Colonic mucosa (tissue), 4 donors: ENCODE results near the gene PDZD2. TPM values are rescaled to one million over a fixed set of nuclear protein-coding genes. Genes with fewer than 3 reads are reported as not detected.

Experiments
- DNase-seq: peaks from one replicate; pipeline ENCODE4 v3.0.0-alpha.2; 2020
- H3K27ac ChIP-seq: fragments of 200-600 bp; one replicate; pipeline ENCODE4 v1.8.0; 2021
- H3K27me3 ChIP-seq: fragments of 200-600 bp; one replicate; pipeline ENCODE4 v1.8.0; 2021
- H3K36me3 ChIP-seq: fragments of 200-600 bp; one replicate; pipeline ENCODE4 v1.8.0; 2021
- H3K4me1 ChIP-seq: fragments of 200-600 bp; one replicate; pipeline ENCODE4 v1.8.0; 2021; ENCODE audit warnings: mild to moderate bottlenecking
- H3K4me3 ChIP-seq: fragments of 200-600 bp; one replicate; pipeline ENCODE4 v1.8.0; 2021
- H3K9ac ChIP-seq, 2 donors: one replicate each; pipeline ENCODE4 v1.7.0; 2013; ENCODE audit warnings: control low read depth in 2 of 2, low read depth in 2 of 2, low read length in 2 of 2
- H3K9me3 ChIP-seq: fragments of 200-600 bp; one replicate; pipeline ENCODE4 v1.8.0; 2021
- intact Hi-C: fragments of 100-400 bp; cut with DNase I; formaldehyde crosslinking; loops from one replicate; pipeline ENCODE4 v1.14.1; 2022
- total RNA-seq, 2 donors: library from RNA; stranded (reverse); fragmentation: NEBNext Ultra II Directional in 1 of 2; extraction: Animal tissue kit (Norgen Biotek cat#: 25700) in 1 of 2; gene quantifications; one replicate each; pipeline ENCODE4 v1.2.1, GENCODE V29; 2021
- TF ChIP-seq, protein P1 (sequence below): fragments of 200-600 bp; IDR thresholded peaks from one replicate; pipeline ENCODE4 v1.8.0; 2022; ENCODE audit warnings: antibody characterized with exemption, mild to moderate bottlenecking
- donor health status: healthy.
- donor health status: DM: no; HTN: no; CAD: no.
- donor health status: DM: no; HTN: no; CAD: no.

PDZD2 gene
- total RNA-seq, 2 donors from 2014 or later: 1.8 to 2.3 TPM

DNA sequence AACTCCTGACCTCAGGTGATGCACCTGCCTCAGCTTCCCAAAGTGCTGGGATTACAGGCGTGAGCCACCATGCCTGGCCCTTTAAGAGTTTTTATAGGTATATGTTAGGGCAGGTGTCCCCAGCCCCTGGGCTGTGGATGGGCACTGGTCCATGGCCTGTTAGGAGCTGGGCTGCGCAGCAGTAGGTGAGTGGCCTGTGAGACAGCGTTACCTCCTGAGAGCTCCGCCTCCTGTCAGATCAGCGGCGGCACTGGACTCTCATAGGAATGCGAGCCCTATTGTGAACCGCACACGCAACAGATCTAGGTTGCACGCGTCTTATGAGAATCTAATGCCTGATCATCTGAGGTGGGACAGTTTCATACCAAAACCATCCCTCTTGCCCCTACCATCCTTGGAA is 361.8 kb downstream of the PDZD2 start:
- no peak for DNase-seq
- Histone ChIP-seq H3K4me1 (no peaks in the 10 kb centered on the region), H3K27ac (no peak overlapping the region), H3K9ac (no peak overlapping the region), H3K36me3 (no peaks in the 10 kb centered on the region), H3K27me3 (no peaks in the 10 kb centered on the region), H3K4me3 (no peak overlapping the region), H3K9me3 (no peaks in the 10 kb centered on the region)
- TF ChIP-seq, protein P1, sequence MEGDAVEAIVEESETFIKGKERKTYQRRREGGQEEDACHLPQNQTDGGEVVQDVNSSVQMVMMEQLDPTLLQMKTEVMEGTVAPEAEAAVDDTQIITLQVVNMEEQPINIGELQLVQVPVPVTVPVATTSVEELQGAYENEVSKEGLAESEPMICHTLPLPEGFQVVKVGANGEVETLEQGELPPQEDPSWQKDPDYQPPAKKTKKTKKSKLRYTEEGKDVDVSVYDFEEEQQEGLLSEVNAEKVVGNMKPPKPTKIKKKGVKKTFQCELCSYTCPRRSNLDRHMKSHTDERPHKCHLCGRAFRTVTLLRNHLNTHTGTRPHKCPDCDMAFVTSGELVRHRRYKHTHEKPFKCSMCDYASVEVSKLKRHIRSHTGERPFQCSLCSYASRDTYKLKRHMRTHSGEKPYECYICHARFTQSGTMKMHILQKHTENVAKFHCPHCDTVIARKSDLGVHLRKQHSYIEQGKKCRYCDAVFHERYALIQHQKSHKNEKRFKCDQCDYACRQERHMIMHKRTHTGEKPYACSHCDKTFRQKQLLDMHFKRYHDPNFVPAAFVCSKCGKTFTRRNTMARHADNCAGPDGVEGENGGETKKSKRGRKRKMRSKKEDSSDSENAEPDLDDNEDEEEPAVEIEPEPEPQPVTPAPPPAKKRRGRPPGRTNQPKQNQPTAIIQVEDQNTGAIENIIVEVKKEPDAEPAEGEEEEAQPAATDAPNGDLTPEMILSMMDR: no peak
- intact Hi-C loops: no loop called here

DNA sequence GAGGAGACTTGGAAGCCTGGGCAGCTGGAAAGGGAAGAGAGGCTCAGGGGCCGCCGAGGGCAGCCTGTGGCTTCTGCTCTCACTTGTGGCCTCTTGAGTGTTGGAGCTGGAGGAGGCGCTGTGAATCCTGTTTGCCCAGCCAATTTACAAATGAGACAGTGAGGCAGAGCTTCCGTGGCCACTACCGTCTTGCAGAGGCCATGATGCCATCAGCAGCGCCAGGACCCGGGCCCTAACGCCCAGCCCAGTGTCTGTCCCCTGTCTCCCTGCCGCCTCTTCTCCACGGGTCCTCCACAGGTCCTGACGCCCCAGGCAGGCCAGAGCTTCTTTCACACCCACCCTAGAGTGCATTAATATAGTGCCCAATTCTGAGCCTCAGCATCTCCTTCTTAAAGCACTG is 362.4 kb downstream of the PDZD2 start:
- Histone ChIP-seq H3K4me3 (no peak overlapping the region), H3K9ac (no peak overlapping the region), H3K36me3 (no peaks in the 10 kb centered on the region), H3K27ac (no peak overlapping the region), H3K4me1 (no peaks in the 10 kb centered on the region), H3K27me3 (no peaks in the 10 kb centered on the region), H3K9me3 (no peaks in the 10 kb centered on the region)
- intact Hi-C loops: no loop called here
- TF ChIP-seq, protein P1: no peak
- no peak for DNase-seq

DNA sequence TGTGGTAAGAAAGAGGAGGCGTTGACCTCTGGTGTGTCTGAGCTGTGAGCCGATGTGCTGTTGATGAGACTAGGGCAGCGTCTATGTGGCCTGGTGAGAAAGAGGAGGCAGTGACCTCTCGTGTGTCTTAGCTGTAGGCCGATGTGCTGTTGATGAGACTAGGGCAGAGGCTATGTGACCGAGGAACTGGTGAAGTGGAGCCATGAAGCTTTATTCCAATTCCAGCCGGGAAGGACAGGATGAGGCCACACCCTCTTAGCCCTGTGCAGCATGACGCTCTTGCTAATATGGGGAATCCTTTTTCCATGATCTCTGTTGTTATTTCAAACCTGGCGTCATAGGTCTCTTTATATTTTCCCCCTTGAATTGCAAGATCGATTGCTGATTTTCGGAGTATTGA is 362.8 kb downstream of the PDZD2 start:
- intact Hi-C loops: no loop called here
- Histone ChIP-seq H3K36me3 (no peaks in the 10 kb centered on the region), H3K9me3 (no peaks in the 10 kb centered on the region), H3K4me1 (no peaks in the 10 kb centered on the region), H3K9ac (no peak overlapping the region), H3K27ac (no peak overlapping the region), H3K27me3 (no peaks in the 10 kb centered on the region), H3K4me3 (no peak overlapping the region)
- TF ChIP-seq, protein P1: no peak
- no peak for DNase-seq

DNA sequence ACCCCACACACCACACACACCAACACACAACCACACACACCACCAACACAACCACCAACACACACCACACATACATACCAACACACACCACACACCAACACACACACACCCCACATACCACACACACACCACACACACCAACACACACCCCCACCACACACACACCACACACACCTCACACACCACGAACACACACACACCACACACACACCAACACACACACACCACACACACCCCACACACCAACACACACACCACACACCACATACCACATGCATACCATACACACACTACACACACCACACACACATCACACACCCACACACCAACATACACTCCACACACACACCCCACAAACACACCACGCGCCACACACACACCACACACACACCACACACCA is 363.8 kb downstream of the PDZD2 start:
- no peaks in the 10 kb centered on the region for H3K36me3 ChIP-seq
- H3K4me1 ChIP-seq: no peaks in the 10 kb centered on the region
- no peak for DNase-seq
- TF ChIP-seq, protein P1: no peak
- no peak overlapping the region for H3K4me3 ChIP-seq
- no peak overlapping the region for H3K9ac ChIP-seq
- intact Hi-C loops: no loop called here
- no peaks in the 10 kb centered on the region for H3K9me3 ChIP-seq
- H3K27ac ChIP-seq: no peak overlapping the region
- no peaks in the 10 kb centered on the region for H3K27me3 ChIP-seq

DNA sequence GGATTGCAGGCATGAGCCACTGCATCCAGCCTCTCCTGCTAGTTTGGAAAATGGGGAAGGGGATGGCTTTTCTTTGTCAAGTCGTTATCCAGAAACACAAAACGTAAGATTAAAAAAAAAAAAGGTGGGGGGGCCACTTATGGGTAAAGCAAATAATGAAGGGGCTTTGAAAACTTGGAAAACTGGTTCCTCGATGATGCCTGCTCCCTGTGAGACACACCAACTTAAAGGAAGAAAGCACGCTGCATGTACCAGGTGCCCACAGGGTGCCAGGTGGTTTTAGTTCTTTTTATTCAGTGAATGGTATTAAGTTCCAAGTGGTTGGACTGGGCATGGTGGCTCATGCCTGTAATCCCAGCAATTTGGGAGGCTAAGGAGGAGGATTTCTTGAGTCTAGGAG is 365.1 kb downstream of the PDZD2 start:
- Histone ChIP-seq H3K4me1 (no peaks in the 10 kb centered on the region), H3K27ac (no peak overlapping the region), H3K9ac (no peak overlapping the region), H3K9me3 (no peaks in the 10 kb centered on the region), H3K27me3 (no peaks in the 10 kb centered on the region), H3K36me3 (no peaks in the 10 kb centered on the region), H3K4me3 (no peak overlapping the region)
- intact Hi-C loops: no loop called here
- TF ChIP-seq, protein P1: no peak
- DNase-seq: no peak

DNA sequence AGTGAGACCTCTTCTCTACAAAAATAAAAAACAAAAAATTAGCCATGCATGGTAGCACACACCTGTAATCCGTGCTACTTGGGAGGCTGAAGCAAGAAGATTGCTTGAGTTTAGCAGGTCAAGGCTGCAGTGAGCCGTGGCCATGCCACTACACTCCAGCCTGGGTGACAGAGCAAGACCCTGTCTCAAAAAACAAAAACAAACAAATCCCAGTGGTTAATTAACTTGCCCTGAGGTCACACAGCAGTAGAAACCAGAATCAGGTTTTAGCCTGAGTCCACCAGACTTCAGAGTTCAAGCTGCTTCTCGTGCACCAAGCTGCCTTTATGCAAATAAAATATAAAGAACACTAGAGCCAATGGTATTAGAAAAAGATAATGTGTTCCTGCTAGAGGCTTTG is 365.5 kb downstream of the PDZD2 start:
- no peaks in the 10 kb centered on the region for H3K36me3 ChIP-seq
- intact Hi-C loops: no loop called here
- no peak overlapping the region for H3K4me3 ChIP-seq
- H3K27ac ChIP-seq: no peak overlapping the region
- no peaks in the 10 kb centered on the region for H3K9me3 ChIP-seq
- H3K9ac ChIP-seq: no peak overlapping the region
- no peak for DNase-seq
- H3K27me3 ChIP-seq: no peaks in the 10 kb centered on the region
- TF ChIP-seq, protein P1: no peak
- no peaks in the 10 kb centered on the region for H3K4me1 ChIP-seq
